Kidney capillary endothelial cell (primary cell): ENCODE data around the gene C10orf71.

Experiments used
- DNase-seq: peaks from one replicate; pipeline ENCODE4 v3.0.0-alpha.2; 2018; ENCODE audit warnings: low spot score

C10orf71 gene

GRCh38 chr10:49361735-49362568 is 63.0 kb downstream of the C10orf71 start:
- DNase-seq, result no peak

DNA sequence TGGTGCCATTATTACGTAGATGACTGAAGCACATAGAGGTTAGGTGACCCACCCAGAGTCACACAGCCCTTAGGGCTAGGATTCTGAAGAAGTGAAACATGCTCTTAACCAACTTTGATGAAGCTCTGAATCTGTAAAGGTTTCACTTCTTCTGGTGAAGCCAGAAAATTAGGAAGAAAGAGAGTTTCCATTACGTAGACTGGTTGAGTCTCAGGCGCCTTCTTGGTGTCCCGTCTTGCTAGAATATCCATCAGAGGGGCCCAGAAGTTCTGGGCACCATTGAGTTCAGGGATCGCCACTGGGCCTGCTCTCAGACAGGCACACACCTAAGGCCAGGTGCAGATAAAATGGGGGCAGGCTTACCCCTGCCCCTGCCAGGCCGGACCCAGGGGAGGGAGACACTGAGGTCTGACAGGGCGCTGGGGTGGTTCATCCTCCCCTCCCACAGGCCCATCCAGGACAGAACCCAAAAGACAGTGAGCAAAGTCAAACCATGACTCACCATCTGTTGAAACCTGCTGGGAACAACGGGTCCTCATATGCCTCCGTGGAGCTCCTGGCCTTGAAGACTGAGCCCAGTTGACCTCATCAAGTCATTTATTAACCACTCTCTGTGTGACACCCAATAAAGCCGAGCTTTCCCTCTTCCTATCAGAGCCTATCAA is 63.8 kb downstream of the C10orf71 start:
- DNase-seq, result no peak

GRCh38 chr10:49363309-49364031 is 64.5 kb downstream of the C10orf71 start:
- no peak for DNase-seq

- DNase-seq, result no peak
Observed at GRCh38 chr10:49364051-49364450, 65.1 kb downstream of the C10orf71 start.

DNA sequence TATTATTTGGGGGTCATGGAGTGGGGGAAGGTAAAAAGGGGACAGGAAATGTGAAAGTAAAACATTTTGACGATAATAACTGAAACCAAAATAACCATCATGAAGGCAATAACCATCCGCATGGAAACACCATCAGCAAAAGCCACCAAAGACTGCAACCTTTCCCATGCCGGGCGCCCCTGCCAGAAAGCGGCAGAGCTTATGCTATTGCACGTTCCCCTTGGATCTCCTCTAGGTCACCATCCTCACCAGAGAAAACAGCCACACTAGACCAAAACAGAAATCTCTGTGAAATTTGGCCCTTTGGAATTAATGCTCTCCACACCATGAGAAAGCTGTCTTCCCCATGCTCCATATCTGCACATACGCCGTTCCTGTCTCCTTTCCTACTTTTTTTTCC is 65.8 kb downstream of the C10orf71 start:
- DNase-seq, result no peak

GRCh38 chr10:49365275-49365674 is 66.3 kb downstream of the C10orf71 start:
- DNase-seq, result no peak

DNA sequence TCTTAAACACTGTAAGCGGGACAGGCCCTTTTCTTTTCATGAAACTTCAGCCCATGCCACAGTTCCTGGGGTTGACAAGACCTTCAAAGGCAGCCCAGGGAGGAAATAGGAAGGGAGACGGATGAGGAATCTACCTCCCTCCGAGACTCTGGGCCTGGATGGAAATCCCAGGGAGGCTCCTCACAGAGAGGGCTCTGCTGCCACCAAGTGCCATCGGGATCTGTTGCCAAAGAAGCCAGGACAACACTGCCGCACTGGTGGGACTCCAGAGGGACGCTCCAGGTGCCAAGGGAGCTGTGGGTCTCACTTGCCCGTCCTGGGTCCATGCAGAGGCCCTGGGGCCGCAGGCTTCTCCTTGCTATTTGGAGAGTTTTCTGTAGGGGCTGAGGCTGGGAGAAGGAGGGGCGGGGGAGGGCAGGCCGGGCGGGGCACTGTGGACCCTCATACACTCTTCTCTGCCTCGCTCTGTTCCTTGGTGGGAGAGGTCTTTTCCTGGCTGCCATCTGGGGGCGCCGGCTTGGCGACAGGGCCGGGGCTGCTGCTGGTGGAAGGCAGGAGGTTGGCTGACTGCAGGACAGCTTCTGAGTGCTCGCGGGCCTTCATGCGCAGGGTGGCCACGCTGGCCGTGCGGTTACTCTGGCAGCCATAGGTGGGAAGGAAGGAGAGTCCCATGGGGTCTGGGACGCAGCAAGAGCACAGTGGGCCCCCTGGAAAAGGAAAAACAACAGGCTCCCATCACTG is 66.9 kb downstream of the C10orf71 start:
- no peak for DNase-seq

DNA sequence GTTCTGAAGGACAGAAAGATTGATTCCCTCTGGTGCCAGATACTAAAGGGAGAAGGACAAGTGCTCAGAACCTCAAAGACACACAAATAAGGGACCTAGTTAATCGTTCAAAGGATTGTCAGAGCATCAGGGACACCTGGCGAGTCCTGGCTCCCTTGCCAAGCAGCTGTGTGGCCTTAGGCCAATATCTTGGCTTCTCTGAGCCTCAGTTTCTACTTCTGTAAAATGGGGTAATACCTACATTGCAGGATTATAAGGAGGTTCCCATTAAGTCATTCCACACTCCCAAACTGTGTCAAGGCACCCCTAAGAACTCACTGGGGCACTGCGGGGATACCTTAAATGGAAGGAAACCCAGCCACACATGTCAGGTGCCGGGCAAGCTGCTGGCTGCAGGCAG is 67.5 kb downstream of the C10orf71 start:
- DNase-seq, result no peak

DNA sequence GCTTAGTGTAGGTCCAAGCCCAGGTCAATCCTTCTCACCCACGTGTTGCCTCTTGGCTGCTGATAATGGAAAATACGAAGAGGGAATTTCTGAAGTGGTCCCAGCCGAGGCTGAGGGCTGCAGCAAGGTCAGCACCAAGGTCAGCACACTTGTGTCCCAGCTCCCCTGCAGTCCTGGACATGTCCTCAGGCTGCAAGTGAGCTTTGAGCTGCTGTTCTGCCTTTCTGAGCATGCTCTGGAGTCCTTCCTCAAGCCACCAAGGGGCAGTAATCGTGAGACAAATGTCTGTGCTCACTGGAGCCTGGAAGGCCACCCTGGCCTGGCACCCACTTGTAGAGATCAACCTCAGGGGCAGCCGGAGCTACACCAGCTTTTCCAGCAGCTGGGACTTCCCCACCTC is 68.6 kb downstream of the C10orf71 start:
- DNase-seq, result no peak

- no peak for DNase-seq
Observed at GRCh38 chr10:49368256-49368655, 69.3 kb downstream of the C10orf71 start.

DNA sequence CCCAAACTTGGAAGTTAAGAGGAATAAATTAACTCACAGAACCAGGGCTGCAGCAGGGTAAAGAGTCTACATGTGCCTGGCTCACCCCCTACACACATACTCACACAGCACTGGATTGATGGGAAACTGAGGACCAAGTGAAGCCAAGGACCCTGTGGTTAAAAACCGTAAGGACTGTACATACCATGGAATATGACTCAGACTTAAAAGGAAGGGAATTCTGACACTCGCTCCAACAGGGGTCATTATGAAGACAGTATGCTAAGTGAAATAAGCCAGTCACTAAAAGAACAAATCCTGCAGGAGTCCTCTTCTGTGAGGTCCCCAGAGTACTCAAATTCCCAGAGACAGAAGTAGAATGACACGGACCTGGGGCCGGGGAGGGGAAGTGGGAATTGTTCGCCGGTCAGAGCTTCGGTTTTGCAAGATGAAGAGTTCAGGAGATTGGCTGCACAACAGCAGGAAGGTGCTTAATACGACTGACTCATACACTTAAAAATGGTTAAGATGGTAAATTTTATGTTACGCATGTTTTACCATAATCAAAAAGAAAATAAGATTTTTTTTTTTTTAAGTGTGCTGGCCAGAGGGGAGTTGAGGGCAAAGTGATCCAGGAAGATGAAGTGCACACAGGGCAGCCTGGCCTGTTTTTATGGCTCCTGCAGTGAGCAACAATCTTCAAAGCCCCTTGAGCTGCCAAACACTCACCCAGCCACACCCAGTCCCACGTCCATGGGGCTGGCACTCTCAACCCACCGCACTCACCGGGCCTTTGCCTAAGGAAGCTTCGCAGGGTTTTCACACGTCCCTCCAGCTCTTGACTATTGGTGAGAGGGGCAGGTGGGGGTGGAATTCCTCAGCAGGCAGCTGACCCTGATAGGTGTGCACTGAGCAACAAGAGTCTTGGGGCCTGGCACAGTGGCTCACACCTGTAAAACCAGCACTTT is 70.5 kb downstream of the C10orf71 start:
- no peak for DNase-seq

GRCh38 chr10:49370326-49371100 is 71.5 kb downstream of the C10orf71 start:
- DNase-seq, result no peak

- DNase-seq, result no peak
Observed at GRCh38 chr10:49371967-49372366, 73.0 kb downstream of the C10orf71 start.

GRCh38 chr10:49373361-49373760 is 74.4 kb downstream of the C10orf71 start:
- DNase-seq, result no peak

DNA sequence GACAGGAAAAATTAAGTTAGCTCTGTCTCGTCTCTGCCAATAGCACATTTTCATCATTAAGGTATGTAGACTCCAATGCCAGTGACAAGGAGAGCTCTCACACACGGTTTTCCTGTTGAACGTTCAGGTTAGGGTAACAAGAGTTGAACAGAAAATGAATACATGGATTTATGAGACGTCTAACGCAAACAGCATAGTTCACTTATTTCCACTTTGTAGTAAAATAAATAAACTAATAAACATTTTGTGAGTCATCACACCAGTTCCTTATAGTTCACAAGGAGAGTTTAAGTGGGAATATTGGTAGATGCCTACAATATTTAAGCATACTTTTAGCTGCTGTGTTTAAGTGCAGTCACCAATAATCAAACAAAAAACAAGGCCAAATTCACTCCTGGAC is 75.8 kb downstream of the C10orf71 start:
- no peak for DNase-seq

GRCh38 chr10:49375611-49376010 is 76.6 kb downstream of the C10orf71 start:
- no peak for DNase-seq
